GM13977 (cell line): ENCODE data around the gene ZFPL1.

Experiments used
- DNase-seq: peaks from one replicate; pipeline ENCODE4 v3.0.0; 2012; ENCODE audit warnings: low spot score
- in situ Hi-C: fragments of 300-500 bp; cut with MboI; formaldehyde crosslinking; loops from one replicate; pipeline ENCODE4 v1.12.0; 2022; ENCODE audit warnings: low sequenced_read_pairs, low pct_unique_long_range_greater_than_20kb, mixed read lengths, inconsistent platforms; ENCODE audit not compliant: unreplicated experiment
- TF ChIP-seq, protein P1 (sequence below): IDR thresholded peaks from 2 replicates; pipeline ENCODE4 v1.5.1; 2012; ENCODE audit warnings: mild to moderate bottlenecking, control low read depth; ENCODE audit not compliant: insufficient read depth; ENCODE audit errors: extremely low read depth, missing control alignments

Gene ZFPL1

DNA sequence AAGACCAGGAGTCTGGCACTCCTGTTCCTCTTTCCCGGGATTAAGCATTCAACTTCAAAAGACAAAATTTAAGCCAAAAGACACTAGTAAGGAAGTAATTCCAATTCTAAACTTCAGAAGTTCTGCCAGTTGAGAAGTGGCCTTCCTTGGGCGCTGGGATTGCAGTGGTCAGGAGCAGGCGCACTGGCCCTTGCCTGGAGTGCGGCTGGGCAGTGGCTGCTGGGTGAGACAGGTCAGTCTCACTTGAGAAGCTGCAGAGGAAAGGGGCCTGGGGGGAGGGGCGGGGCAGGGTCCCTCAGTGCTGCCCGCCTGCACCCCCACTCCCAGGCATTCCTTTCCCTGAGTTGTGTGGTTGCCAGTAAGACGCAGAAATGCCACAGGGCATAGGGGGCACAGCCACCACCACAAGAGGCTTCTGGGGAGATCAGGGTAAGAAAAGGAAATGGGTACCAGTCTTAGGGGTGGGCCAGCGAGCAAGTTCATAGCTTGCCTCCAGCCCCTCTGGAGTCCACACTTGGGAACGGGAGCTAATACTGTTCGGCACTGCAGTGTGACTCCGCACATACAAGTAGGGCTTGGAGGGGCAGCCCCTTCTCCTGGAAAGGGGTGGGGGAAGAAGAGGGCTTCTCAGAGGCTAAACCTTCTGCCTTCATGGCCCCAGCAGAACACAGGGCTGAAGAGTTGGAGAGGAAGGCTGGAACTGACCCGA lies 43.6 kb downstream of the ZFPL1 start:
- in situ Hi-C loops, result no loop called here
- TF ChIP-seq, protein P1, sequence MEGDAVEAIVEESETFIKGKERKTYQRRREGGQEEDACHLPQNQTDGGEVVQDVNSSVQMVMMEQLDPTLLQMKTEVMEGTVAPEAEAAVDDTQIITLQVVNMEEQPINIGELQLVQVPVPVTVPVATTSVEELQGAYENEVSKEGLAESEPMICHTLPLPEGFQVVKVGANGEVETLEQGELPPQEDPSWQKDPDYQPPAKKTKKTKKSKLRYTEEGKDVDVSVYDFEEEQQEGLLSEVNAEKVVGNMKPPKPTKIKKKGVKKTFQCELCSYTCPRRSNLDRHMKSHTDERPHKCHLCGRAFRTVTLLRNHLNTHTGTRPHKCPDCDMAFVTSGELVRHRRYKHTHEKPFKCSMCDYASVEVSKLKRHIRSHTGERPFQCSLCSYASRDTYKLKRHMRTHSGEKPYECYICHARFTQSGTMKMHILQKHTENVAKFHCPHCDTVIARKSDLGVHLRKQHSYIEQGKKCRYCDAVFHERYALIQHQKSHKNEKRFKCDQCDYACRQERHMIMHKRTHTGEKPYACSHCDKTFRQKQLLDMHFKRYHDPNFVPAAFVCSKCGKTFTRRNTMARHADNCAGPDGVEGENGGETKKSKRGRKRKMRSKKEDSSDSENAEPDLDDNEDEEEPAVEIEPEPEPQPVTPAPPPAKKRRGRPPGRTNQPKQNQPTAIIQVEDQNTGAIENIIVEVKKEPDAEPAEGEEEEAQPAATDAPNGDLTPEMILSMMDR, result no peak

DNA sequence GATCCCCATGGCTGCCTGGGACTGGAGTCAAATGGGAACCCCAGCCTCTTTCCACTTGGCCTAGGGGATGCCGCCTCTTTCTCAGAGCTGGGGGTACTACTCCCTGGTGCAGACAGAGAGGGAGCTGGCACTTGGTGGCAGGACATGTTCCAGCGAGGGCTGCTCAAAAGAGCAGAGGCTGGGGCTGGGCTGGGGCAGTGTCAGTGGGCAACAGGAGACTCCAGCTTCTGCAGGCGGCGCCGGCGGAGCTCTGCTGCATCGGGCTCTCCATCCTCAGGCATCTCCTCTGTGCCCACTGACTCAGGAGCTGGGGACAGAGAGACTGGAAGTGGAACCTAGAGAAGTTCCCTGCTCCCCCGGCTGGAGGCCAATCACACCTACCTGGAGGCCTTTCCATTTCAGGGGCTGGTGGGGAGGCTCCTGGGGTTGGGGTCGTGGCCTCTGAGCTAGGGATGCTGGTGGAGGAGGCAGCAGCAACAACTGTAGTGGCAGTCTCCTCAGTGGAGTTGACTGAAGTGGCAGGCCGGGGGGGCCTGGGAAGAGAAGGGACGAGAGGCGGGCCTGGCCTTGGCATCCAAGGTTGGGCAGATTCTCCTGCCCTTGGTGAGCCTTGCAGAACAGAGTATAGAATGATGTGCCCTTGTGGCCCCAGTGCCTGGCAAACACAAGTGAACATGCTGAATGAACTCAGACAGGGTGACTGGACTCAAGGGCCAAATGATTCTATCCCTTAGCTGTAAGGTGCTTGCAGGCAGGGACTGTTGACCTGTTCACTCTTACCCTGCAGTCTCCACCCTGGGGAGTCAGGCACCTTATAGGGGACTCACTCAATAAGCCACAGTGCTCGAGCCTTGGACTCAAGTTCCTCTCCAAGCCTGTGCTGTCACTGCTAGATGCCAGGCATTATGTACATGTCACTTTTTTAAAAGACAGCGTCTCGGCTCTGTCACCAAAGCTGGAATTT lies 44.4 kb downstream of the ZFPL1 start:
- TF ChIP-seq, protein P1, result no peak
- no peak for DNase-seq
- in situ Hi-C loops, result no loop called here

More for the DNA sequence above, 43.6 kb downstream of the ZFPL1 start:
- no peak for DNase-seq

DNA sequence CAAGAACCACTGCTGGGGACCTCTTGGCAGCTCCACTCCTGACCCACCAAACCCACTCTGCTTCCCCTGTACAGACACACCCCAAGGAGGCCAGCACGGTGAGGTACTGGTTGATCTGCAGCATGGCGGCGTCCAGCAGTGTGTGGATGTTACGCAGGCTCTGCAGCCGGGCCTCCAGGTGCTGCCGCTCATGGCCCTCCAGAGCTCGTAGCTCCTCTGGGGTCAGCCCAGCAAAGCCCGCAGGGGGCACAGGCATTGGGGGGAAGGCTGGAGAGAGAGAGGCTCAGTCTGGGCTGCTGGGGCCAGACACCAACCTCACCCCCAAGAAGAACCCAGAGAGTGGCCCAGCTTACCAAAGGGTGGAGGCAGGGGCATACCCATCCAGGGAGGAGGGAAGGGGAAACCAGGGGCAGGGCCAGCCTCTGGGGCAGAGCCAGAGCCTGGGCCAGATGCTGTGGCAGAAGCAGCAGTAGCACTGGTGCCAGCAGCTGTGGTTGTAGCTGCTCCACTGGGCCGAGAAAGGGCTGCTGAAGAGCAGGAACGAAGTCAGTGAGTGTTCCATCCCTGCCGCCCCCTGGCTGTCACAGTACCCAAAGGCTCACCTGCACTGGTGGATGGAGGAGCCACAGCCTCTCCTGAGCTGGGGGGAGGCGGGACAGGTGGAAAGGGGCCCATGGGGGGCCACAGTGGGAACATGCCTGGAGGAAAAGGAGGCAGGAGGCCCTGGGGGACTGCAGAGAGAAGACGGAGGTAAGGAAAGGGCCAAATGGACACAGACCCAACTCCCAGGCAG lies 45.8 kb downstream of the ZFPL1 start:
- DNase-seq, result no peak

DNA sequence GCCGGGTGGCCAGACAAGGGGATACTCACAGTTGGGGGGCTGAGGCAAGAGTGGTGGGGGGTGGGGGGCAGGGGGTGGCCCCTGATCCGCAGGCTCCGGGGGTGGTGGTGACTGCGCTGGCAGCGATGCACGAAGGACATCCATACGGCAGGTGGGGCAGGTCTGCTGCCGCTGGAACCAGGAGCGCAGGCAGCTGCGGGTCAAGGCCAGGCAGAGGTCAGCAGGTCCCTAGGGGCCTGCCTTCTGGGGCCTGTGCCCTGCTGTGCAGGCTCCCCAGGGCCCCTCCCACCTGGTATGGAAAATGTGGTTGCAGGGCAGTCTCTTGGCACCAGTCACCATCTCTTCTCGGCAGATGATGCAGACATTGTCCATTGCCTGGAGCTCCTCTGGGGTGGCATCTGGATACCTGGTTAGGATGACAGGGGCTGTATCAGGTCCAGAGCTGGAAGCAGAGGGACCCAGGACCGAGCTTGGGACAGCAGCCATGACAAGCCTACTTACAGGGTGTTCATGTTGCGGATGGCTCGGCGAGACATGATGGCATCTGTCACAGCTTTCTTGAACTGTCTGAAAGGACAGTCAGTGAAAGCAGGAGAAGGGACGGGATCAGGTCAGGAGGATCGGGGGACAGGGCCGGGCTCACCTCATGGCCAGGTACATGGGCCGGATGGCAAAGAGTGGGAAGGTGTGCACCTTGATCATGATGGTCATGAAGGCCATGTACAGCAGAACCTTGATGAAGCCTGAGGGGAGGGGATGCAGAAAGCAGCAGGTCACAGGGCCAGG lies 46.8 kb downstream of the ZFPL1 start:
- no peak for DNase-seq
- in situ Hi-C loops, result no loop called here
- TF ChIP-seq, protein P1, result no peak

More for the DNA sequence above, 45.8 kb downstream of the ZFPL1 start:
- in situ Hi-C loops, result no loop called here
- TF ChIP-seq, protein P1, result no peak

DNA sequence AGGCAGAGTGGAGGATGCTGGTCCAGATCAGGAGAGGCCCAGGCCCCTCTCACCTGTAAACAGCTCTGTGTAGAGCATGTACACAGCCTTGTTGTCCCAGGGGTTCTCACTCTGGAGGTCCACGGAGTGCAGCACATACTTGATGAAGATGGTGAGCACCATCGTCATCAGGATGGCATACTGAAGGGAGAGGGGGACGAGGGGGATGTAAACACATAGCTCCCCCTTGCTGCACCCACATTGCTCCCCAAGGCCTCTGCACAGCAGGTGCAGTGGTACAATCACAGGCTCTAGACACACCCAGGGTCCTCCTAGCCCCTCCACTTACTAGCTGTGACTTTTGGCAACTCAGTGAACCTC lies 47.4 kb downstream of the ZFPL1 start:
- no peak for DNase-seq

More for the DNA sequence above, 47.4 kb downstream of the ZFPL1 start:
- TF ChIP-seq, protein P1, result no peak
- in situ Hi-C loops, result no loop called here
